RKO (cell line): Measurements from ENCODE around the gene RIPK3.

ENCODE experiments used
- DNase-seq: peaks from one replicate; pipeline ENCODE4 v3.0.0-alpha.2; 2016; ENCODE audit warnings: low spot score

RIPK3 gene

GRCh38 chr14:24300326-24300980 is 39.3 kb downstream of the RIPK3 start:
- no peak for DNase-seq

GRCh38 chr14:24299255-24300191 is 40.3 kb downstream of the RIPK3 start, which contains the start of the genes DHRS1 and NOP9:
DHRS1 (minus strand) TSS chr14:24299780; CDS start chr14:24299106, 674 bp downstream.
NOP9 (plus strand) TSS chr14:24299850; CDS start chr14:24299955, 105 bp downstream.
- peak; percentile 93 for DNase-seq

- DNase-seq, result peak; percentile 92
These were observed 40.9 kb downstream of the RIPK3 start for GRCh38 chr14:24298892-24299254.

GRCh38 chr14:24297190-24297964 is 42.4 kb downstream of the RIPK3 start:
- peak; percentile 37 for DNase-seq

- peak; percentile 92 for DNase-seq
These were observed 43.2 kb downstream of the RIPK3 start for GRCh38 chr14:24296341-24297157.

- no peak for DNase-seq
These were observed 46.3 kb downstream of the RIPK3 start for GRCh38 chr14:24293525-24293924.

- no peak for DNase-seq
These were observed 47.5 kb downstream of the RIPK3 start for GRCh38 chr14:24292118-24292807.

GRCh38 chr14:24291446-24292117 is 48.2 kb downstream of the RIPK3 start:
- no peak for DNase-seq

- no peak for DNase-seq
These were observed 49.0 kb downstream of the RIPK3 start for GRCh38 chr14:24290746-24291145.

GRCh38 chr14:24289649-24290280 is 50.0 kb downstream of the RIPK3 start:
- DNase-seq, result no peak

GRCh38 chr14:24286996-24287395 is 52.8 kb downstream of the RIPK3 start:
- DNase-seq, result no peak
